GM19397 (cell line): ENCODE measurements around the gene NSMCE1.
"Not testable (repeated sequence)": the region's sequence is repeated elsewhere in the genome, so short reads cannot be mapped to it uniquely, and the experiment has no call there.

Experiments
- ATAC-seq: cut with Tn5 transposase; IDR thresholded peaks from one replicate; pipeline ENCODE4 v1.9.1; 2021; ENCODE audit warnings: mild to moderate bottlenecking, moderate library complexity; ENCODE audit not compliant: unreplicated experiment

The NSMCE1 gene

DNA sequence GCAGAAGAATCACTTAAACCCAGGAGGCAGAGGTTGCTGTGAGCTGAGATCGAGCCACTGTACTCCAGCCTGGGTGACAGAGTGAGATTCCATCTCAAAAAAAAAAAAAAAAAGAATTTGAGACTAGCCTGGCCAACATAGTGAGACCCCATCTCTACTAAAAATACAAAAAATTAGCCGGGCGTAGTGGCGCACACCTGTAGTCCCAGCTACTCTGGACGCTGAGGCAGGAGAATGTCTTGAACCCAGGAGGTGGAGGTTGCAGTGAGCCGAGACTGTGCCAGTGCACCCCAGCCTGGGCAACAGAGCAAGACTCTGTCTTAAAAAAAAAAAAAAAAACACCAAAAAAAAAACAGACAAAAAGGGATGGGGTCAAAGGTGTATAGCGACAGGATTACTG, 4.1 kb upstream of the NSMCE1 start:
- ATAC-seq, result not testable (repeated sequence)

- no peak for ATAC-seq
Observed at GRCh38 chr16:27272076-27272475, 3.5 kb upstream of the NSMCE1 start.

DNA sequence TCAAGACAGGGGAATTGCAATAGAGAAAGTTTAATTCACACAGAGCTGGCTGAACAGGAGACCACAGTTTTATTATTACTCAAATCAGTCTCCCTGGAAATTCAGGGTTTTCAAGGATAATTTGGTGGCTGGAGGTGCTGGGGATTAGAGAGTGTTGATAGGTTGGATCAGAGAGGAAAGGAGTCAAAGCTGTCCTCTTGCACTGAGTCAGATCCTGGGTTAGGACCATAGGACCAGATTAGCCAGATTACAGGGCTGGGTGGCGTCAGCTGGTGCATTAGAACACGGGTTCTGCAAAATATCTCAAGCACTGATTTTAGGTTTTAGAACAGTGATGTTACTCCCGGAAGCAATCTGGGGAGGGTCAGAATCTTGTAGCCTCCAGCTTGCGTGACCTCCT, 1.8 kb upstream of the NSMCE1 start:
- ATAC-seq, result no peak

- no peak for ATAC-seq
Observed at GRCh38 chr16:27269300-27270150, 953 bp upstream of the NSMCE1 start.

DNA sequence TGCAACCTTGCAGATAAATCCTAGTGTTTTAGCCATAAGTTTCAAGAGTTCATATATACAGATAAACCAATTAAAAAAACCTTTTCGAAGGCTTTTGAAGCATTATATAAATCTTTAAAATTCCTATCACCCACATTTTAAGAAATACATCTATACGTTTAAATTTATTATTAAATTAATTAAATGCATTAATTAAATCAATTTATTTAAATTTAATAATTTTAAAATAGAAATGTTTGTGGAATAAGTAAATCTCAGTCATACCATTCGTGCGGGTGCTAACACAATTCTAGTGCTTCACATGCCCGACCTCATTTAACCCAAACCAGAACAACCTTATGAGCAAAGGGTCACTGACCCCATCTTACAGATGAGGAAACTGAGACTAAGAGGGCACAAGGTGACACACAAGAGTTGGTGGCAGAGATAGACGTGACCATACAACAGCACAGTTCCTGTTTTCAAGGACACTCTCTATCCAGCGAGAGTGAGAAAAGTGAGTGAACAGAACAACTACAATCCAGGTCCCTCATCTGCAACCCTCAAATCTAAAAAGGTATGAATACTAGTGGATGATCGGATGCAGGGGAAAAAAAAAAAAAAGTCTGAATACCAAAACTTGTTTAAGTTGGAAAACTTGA, 1.4 kb downstream of the NSMCE1 start:
- ATAC-seq, result no peak

DNA sequence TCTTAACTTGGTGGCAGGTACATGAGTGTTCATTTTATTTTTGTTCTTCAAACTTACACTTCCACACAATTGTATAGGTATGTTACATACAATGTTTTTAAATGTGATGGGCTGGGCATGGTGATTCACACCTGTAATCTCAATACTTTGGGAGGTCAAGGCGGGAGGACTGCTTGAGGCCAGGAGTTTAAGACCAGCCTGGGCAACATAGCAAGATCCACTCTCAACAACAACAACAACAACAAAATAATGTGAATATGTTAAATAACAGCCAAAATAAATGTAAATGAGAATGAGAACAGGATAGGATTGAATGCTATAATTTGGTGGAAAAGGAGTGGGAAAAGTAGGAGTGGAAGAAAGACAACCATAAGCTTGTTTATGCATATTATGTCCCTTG, 2.6 kb downstream of the NSMCE1 start:
- no peak for ATAC-seq

DNA sequence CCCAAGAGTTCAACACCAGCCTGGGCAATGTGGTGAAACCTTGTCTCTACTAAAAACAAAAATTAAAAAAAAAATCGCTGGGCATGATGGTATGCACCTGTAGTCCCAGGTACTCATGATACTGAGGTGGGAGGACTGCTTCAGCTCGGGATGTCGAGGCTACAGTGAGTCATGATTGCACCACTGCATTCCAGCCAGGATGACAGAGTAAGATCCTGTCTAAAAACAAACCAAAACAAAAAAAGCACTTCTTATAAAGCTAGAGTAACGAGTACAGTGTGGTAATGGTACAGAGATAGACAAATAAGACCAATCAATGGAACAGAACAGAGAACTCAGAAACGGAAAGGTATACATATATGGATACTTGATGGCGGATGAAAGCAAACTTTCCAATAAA, 4.4 kb downstream of the NSMCE1 start:
- no peak for ATAC-seq

DNA sequence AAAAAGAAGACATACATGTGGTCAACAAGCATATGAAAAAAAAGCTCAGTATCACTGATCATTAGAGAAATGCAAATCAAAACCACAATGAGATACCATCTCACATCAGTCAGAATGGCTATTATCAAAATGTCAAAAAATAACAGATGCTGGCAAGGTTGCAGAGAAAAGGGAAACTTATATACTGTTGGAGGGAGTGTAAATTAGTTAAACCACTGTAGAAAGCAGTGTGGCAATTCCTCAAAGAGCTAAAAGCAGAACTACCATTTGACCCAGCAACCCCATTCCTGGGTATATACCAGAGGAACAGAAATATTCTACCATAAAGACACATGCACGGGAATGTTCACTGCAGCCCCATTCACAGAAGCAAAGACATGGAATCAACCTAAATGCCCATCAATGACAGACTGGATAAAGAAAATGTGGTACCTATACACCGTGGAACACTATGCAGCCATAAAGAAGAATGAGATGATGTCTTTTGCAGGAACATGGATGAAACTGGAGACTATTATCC, 5.6 kb downstream of the NSMCE1 start:
- not testable (repeated sequence) for ATAC-seq

DNA sequence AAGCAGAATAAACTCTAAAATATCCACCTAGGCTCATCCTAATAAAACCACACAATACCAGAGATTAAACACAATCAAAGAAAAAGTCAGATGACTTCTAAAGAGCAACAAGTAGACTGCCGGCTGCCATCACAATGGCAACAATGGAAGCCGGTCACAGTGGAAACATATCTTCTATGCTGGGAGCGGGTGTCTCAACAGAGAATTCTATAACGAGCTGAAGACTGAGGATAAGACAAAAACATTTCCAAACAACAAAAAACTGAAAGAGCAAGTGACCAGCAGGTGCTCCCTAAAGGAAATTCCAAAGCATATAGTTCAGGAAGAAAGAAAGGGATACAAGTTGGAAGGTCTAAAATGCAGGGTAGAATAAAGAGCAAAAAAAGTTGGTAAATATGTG, 8.9 kb downstream of the NSMCE1 start:
- no peak for ATAC-seq

DNA sequence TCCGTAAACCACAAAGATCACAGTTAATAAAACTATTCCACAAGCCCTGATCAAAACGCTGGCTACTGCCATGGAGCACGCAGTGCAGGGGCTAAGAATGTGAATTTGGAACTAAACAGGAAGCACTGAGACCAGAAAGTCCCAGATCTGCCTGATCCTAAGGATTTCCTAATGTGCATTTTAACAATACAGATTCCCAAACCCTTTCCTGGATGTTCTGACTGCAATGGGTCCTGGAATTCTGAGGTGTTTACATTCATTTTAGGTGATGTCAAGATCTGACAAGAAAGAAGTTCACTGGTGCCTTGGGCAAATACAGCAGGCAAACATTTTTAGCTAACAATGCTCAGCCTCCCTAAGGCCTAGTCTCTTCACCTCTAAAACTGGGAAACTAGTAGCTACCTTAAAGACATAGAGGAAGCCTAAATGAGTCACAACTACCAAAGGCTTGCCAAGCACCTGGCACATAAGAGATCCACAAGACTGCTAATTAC, 10.3 kb downstream of the NSMCE1 start:
- ATAC-seq, result no peak

- ATAC-seq, result no peak
Observed at GRCh38 chr16:27257271-27257670, 11.3 kb downstream of the NSMCE1 start.

GRCh38 chr16:27256861-27257260, 11.7 kb downstream of the NSMCE1 start:
- no peak for ATAC-seq

- peak; percentile 58 for ATAC-seq
Observed at GRCh38 chr16:27254262-27254811, 14.2 kb downstream of the NSMCE1 start.

DNA sequence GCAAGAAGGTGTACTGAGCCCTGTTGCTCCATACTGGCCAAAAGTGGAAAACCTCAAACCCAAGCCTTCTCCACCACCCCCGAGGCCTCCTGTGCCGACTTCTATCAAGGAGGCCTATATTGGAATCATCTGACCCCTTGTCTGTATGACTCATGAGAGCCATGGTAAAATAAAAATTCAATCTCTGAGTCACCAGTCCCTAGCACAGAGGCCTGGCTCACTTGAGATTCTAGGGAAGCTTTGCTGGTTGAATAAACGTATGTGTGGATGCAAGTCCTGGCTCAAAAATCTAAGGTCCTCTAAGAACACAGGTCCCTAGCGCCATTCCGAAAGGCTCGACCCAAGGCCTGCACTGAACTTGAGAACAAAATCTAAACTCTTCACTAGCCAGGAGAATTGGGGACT, 15.0 kb downstream of the NSMCE1 start:
- ATAC-seq, result no peak

GRCh38 chr16:27252206-27252585, 16.4 kb downstream of the NSMCE1 start:
- no peak for ATAC-seq

DNA sequence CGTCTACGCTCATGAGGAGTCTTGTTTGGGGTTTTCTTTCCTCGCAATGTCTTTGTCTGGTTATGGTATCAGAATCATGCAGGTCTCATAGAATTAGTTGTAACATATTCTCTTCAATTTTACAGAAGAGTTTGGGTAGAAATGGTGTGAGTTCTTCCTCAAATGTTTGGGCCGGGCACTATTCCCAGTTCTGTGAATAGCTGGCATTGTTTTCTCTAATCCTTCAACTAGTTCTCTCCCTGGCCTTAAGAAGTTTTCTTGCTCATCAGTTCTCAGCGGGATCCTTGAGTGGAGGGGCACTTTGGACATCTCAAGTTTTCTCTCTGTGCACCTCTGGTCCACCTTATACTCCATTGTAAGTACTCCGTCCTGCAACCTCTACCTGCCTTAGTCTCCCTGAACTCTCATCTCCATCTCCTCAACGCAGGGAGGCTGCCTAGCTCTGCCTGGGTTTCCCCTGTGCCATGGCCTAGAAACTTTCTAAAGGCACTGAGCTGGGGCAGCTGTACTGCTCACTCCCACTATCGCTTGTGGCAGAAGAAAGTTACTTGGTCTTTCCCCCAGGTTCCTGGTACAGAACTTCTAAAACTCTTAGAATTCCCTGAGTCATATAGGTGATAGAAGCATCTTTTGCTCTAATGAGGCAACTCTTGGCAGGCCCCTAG, 16.9 kb downstream of the NSMCE1 start:
- no peak for ATAC-seq

- ATAC-seq, result not testable (repeated sequence)
Observed at GRCh38 chr16:27248886-27249285, 19.7 kb downstream of the NSMCE1 start.

- ATAC-seq, result no peak
Observed at GRCh38 chr16:27248036-27248435, 20.5 kb downstream of the NSMCE1 start.

DNA sequence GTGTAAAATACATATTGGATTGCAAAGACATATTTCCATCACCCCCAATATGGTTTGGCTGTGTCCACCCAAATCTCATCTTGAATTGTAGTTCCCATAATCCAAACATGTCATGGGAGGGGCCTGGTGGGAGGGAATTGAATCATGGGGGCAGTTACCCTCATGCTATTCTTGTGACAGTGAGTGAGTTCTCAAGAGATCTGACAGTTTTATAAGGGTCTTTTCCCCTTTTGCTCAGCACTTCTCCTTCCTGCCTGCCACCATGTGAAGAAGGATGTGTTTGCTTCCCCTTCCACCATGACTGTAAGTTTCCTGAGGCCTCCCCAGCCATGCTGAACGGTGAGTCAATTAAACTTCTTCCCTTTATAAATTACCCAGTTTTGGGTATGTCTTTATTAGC, 21.5 kb downstream of the NSMCE1 start:
- not testable (repeated sequence) for ATAC-seq

- ATAC-seq, result no peak
Observed at GRCh38 chr16:27246439-27246838, 22.1 kb downstream of the NSMCE1 start.
